ENCODE data around the gene CASP4. TPM values are rescaled to one million over a fixed set of nuclear protein-coding genes. Genes with fewer than 3 reads are reported as not detected.
A peak's percentile ranks its signal among the peaks of the same experiment; 100 is the strongest.
"Not testable (repeated sequence)": the region's sequence is repeated elsewhere in the genome, so short reads cannot be mapped to it uniquely, and the experiment has no call there.

CASP4 gene
- 10 to 100 TPM; 21.2 to 26.8 TPM for total RNA-seq
- long read RNA-seq, transcript CASP4-203 (9 exons, 2,158 nt) = major isoform, 13 of 21 reads
- long read RNA-seq, partial matches to known transcripts = 2 of 21 reads
- long read RNA-seq, other reads (novel, unspliced or antisense) = 5 of 21 reads

- DNase-seq (peak in 1 of 2 donors; percentile 27), ATAC-seq (peak; percentile 98)
- intact Hi-C loops (cut with DNase I, micrococcal nuclease) = no loop called here
Observed at GRCh38 chr11:104968355-104968855, at the start of gene CASP4. Gene CASP4, minus strand, starts transcription at chr11:104968574. Its CDS starts 49 bp downstream, at chr11:104968525.

DNA sequence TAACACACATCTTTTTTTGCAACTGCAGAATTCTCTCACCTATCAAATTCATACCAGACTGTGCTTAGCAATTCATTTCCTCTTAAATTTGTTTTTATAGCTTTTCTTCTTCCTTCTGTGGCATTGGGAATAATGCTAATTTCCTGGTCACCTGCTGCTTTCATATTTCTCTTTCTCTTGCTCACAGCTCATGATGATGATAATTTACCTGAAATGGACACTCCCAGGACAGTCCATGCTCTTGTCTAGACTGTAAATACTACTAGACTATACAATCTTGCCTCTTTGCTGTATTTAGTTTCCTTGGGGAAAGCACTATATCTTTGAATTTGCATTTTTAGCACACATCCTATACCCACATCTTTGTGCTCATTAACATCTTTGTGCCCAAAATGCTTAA lies 39.1 kb upstream of the CASP4 start:
- ATAC-seq (peak; percentile 51), DNase-seq (no peak)
- intact Hi-C loops (cut with DNase I, micrococcal nuclease) = no loop called here

- no peak for DNase-seq
- intact Hi-C loops (cut with DNase I, micrococcal nuclease) = no loop called here
- no peak for ATAC-seq
Observed at GRCh38 chr11:105005451-105005845, 37.1 kb upstream of the CASP4 start.

GRCh38 chr11:105004021-105004420 lies 35.6 kb upstream of the CASP4 start:
- intact Hi-C loops (cut with DNase I, micrococcal nuclease) = no loop called here
- ATAC-seq = no peak
- DNase-seq = no peak

DNA sequence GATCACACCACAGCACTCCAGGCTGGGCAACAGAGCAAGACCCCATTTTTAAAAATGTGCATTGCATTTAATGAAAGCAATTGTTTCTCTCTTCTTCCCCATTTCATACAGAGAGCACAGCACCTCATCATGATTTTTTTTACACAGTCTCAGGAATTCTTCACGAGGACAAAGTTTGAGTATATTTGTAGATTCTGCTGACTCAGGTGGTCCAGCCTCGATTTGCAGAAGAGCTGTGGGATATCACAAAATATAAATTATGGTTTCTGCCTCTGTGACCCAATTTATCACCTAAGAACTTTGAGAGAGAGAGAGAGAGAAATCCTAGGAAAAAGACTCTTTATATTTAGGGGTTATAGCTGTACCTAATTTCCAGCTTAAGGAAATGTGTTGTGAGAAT lies 34.8 kb upstream of the CASP4 start:
- DNase-seq (no peak), ATAC-seq (no peak)
- intact Hi-C loops (cut with DNase I, micrococcal nuclease) = no loop called here

DNA sequence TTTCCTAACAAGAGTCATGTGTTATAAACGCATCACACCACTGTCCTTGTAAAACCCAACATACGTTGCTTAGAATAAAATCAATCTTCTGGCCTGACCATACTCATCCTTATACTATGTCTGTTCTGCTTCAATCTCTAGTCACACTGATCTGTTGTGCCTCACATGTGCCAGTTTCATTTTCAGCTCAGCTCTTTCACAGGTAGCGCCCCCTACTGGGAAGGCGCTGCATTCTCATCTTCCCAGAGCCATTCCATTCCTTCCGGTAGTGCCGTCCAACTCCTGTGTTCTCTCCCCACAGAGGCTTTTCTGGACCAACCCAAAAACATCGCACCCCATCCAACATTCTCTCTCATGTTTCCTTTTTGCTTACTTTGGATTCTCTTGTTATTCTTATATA lies 32.4 kb upstream of the CASP4 start:
- peak; percentile 43 for ATAC-seq
- peak in 1 of 2 donors; percentile 18 for DNase-seq
- intact Hi-C loops (cut with DNase I, micrococcal nuclease) = no loop called here

- intact Hi-C loops (cut with DNase I, micrococcal nuclease) = no loop called here
- ATAC-seq (no peak), DNase-seq (no peak)
Observed at GRCh38 chr11:105000167-105000566, 31.8 kb upstream of the CASP4 start.

GRCh38 chr11:104999721-105000120 lies 31.3 kb upstream of the CASP4 start:
- ATAC-seq = no peak
- intact Hi-C loops (cut with DNase I, micrococcal nuclease) = no loop called here

DNA sequence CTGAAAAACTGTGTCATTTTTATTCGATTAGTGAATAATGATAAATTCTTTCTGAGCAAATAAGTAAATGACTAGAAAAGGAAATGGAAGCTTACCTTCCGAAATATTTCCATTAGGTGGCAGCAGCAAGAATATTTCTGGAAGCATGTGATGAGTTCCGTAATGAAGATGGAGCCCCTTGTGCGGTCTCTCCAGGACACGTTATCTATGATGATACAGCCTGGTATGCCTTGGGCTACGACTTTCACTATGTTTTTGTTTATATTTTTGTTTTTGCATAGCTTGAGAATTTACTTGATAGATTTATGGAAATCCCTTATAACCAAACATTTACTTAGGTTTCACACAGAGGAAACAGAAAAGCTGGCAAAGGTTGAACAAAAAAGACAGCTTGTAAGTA lies 28.9 kb upstream of the CASP4 start:
- intact Hi-C loops (cut with DNase I, micrococcal nuclease) = no loop called here
- ATAC-seq (no peak), DNase-seq (no peak)

More at GRCh38 chr11:104999721-105000120, 31.3 kb upstream of the CASP4 start:
- DNase-seq = no peak

GRCh38 chr11:104995001-104995408 lies 26.6 kb upstream of the CASP4 start:
- DNase-seq (no peak), ATAC-seq (no peak)
- intact Hi-C loops (cut with DNase I, micrococcal nuclease) = no loop called here

DNA sequence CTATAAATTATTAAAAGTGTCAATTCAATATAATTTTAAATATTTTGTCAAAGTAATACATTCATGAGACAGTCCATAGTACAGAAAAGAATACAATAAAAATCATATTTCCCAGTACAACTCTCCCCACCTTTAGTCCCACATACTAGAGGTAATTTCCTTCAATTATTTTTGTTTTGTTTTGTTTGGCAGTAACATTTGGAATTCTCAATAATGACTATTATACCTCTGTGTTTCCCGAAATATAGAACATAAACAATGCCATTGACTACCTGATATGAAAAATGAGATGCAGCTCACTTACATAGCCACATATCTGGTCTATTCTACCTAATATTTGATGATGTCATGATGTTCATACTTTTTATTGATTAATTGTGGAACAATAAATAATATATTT lies 24.4 kb upstream of the CASP4 start:
- ATAC-seq (no peak), DNase-seq (no peak)
- intact Hi-C loops (cut with DNase I, micrococcal nuclease) = no loop called here

DNA sequence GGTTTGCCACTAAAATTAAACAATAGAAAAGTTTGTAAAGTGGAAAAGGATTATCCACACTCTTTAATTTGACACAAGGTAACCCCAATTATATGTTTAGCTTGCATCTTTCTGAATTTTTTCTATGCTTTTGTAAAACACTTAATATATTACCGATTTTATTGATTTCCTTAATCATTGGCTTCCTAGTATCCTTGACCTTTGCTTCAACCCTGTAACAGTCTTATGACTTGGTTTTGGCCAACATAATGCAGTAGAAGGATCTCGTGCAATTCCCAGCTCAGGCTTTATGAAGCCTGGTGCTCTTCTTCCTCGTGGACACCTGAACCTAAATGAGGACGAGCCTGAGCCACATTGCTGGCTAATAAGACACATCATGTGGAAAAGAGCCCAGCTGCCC lies 23.6 kb upstream of the CASP4 start:
- intact Hi-C loops (cut with DNase I, micrococcal nuclease) = no loop called here
- DNase-seq (no peak), ATAC-seq (no peak)

- ATAC-seq (no peak), DNase-seq (no peak)
- intact Hi-C loops (cut with DNase I, micrococcal nuclease) = no loop called here
Observed at GRCh38 chr11:104984808-104985207, 16.4 kb upstream of the CASP4 start.

GRCh38 chr11:104979839-104980238 lies 11.5 kb upstream of the CASP4 start:
- DNase-seq (no peak), ATAC-seq (no peak)
- intact Hi-C loops (cut with DNase I, micrococcal nuclease) = no loop called here

DNA sequence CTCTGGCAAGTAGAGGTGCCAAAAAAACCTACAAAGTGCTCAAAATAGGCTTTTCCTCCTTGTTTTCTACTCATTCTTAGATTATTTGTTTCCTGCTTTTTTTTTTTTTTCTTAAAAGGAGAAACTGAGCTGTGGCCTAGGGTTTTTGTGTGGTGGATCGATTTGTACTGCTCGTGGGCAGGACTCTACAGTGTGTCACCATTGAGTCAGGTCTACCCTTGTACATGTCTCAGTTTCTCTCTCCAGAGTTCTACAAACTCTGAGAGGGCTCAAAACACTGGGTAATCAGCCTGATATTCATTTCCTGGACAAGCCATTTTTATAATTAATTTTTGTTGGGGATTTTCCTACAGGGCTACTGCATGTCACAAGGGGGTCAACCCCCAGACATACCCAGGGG lies 5.2 kb upstream of the CASP4 start:
- DNase-seq (no peak), ATAC-seq (no peak)
- intact Hi-C loops (cut with DNase I, micrococcal nuclease) = no loop called here

- DNase-seq; ATAC-seq; intact Hi-C loops (cut with DNase I, micrococcal nuclease): not testable (repeated sequence)
Observed at GRCh38 chr11:104972924-104973323, 4.5 kb upstream of the CASP4 start.

GRCh38 chr11:104970756-104971155 lies 2.4 kb upstream of the CASP4 start:
- intact Hi-C loops (cut with DNase I, micrococcal nuclease) = no loop called here
- DNase-seq (no peak), ATAC-seq (no peak)

DNA sequence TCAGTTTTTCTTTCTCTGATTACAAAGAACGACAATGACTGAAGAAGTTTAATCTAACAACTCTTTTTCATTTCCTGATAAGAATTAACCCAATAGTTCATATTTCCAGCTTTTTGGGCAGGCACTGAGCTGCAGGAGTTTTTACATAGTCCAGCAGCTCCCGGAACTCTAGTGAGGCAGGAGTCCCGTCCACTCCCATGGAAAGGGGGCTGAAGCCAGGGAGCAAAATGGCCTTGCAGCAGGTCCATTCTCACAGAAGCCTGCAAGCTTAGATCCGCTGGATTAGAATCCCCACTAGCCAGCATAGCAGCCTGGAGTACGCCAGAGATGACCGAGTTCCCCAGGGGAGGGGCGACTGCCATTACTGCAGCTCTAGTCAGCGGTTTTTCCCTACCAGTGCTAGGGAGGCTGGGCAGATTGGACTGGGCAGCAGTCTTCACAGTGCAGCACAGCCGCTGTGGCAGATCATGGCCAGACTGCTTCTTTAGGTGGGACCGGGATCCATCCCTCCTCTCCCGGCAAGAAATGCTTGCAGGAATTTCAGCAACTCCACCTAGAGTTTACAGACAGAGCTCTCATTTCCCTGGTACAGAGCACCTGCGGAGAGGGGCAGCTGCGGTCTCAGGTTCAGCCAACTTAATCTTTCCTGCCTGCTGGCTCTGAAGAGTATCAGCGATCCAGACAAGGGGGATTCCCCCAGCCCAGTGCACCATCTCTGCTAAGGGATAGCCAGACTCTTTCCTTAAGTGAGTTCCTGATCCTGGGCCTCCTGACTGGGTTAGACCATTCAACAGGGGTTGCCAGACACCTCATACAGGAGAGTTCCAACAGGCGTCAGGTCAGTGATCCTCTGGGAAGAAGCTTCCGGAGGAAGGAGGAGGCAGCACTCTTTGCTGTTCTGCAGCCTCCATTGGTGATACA lies 742 bp upstream of the CASP4 start:
- intact Hi-C loops (cut with DNase I, micrococcal nuclease) = no loop called here
- DNase-seq = peak; percentile 26 to 34
- ATAC-seq = peak; percentile 22

DNA sequence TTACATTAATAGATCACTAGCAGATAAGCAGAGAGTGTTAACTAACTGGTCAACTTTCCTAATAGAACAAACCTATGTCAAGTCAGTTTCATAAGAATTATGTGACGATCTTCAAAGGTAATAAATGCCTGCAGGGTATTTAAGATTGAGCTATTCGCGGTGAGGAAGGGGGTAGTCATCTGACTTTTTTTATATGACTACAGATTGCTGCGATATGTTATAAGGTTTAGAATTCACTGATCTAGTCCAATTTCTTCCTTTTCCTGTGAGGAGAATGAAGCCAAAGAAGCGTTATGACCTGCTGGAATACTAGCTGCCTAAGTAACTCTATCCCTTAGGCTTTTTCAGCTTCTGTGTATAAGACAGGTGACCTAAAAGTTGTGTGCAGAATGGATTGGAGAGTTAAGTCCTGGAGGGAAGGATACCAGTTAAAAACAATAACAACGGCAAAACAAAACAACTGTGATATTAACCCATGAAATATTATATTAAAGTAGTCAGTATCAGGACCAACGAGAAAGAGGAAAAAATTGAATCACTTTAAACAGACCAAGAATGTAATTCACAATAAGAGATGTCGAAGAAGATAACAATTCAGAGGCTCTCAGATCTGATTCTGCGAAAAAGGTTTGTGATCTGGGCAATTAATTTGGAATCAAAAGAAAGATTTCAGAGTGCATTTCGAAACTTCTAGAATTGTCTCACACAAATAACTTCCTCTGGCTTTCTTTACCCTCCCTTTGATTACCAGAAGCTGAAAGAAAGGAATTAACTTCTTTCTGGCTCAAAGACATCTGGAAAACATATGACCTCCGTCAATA lies 630 bp downstream of the CASP4 start:
- no peak for DNase-seq
- intact Hi-C loops (cut with DNase I, micrococcal nuclease) = no loop called here
- peak; percentile 46 for ATAC-seq

Measured in left colon (tissue), 2 donors.